GM21390 (cell line): ENCODE measurements around the gene BHLHE40.
"Not testable (repeated sequence)": the region's sequence is repeated elsewhere in the genome, so short reads cannot be mapped to it uniquely, and the experiment has no call there.

ENCODE experiments used
- ATAC-seq: cut with Tn5 transposase; IDR thresholded peaks from one replicate; pipeline ENCODE4 v1.9.1; 2021; ENCODE audit not compliant: unreplicated experiment

BHLHE40 gene

GRCh38 chr3:4959180-4959579 is 20.1 kb upstream of the BHLHE40 start:
- no peak for ATAC-seq

GRCh38 chr3:4961865-4962264 is 17.4 kb upstream of the BHLHE40 start:
- not testable (repeated sequence) for ATAC-seq

- ATAC-seq: no peak
Measured at GRCh38 chr3:4963669-4964570, 15.3 kb upstream of the BHLHE40 start.

- ATAC-seq: not testable (repeated sequence)
Measured at GRCh38 chr3:4966006-4966405, 13.2 kb upstream of the BHLHE40 start.

- not testable (repeated sequence) for ATAC-seq
Measured at GRCh38 chr3:4967683-4968082, 11.6 kb upstream of the BHLHE40 start.

GRCh38 chr3:4971437-4971836 is 7.8 kb upstream of the BHLHE40 start:
- ATAC-seq: not testable (repeated sequence)

GRCh38 chr3:4971838-4972237 is 7.4 kb upstream of the BHLHE40 start:
- no peak for ATAC-seq

GRCh38 chr3:4972652-4973643 is 6.3 kb upstream of the BHLHE40 start:
- ATAC-seq: peak; percentile 33

GRCh38 chr3:4974154-4974553 is 5.1 kb upstream of the BHLHE40 start:
- no peak for ATAC-seq

GRCh38 chr3:4976109-4976508 is 3.1 kb upstream of the BHLHE40 start:
- no peak for ATAC-seq

GRCh38 chr3:4977001-4977852 is 2.0 kb upstream of the BHLHE40 start:
- peak; percentile 30 for ATAC-seq

GRCh38 chr3:4977853-4978203 is 1.4 kb upstream of the BHLHE40 start:
- ATAC-seq: no peak

GRCh38 chr3:4978204-4978965 is 852 bp upstream of the BHLHE40 start:
- peak; percentile 41 for ATAC-seq

GRCh38 chr3:4978966-4979427 is 240 bp upstream of the BHLHE40 start:
- peak; percentile 45 for ATAC-seq

- peak; percentile 11 for ATAC-seq
Measured at GRCh38 chr3:4980229-4981203, 1.3 kb downstream of the BHLHE40 start.

- no peak for ATAC-seq
Measured at GRCh38 chr3:4981294-4981664, 2.0 kb downstream of the BHLHE40 start.

GRCh38 chr3:4981665-4982494 is 2.6 kb downstream of the BHLHE40 start:
- no peak for ATAC-seq
